WTC11 (cell line): ENCODE measurements around the gene FAM13C. TPM values are rescaled to one million over a fixed set of nuclear protein-coding genes. Genes with fewer than 3 reads are reported as not detected.

Source experiments
- ATAC-seq: fragments of 200-7000 bp; cut with Tn5 transposase; 2 replicates; pipeline ENCODE4 v1.10.0; 2021; ENCODE audit warnings: mild to moderate bottlenecking, moderate library complexity
- CTCF ChIA-PET: fragments of 300-600 bp; sonication (Branson Sonifier 250); formaldehyde crosslinking; loops from one replicate; lab custom pipeline; 2021; ENCODE audit warnings: antibody characterized with exemption; lab: Charles Lee
- POLR2A ChIA-PET: fragments of 350-600 bp; sonication (Branson Sonifier 250); formaldehyde crosslinking; loops from one replicate; lab custom pipeline; 2021; ENCODE audit warnings: antibody characterized with exemption; lab: Charles Lee
- DNase-seq: peaks from one replicate; pipeline ENCODE4 v3.0.0; 2021; ENCODE audit warnings: low spot score
- H3K27ac Mint-ChIP-seq: 2 replicates; pipeline ENCODE4 v1.8.0; 2021; ENCODE audit warnings: mixed read lengths
- H3K27me3 Mint-ChIP-seq: 2 replicates; pipeline ENCODE4 v1.8.0; 2021; ENCODE audit warnings: low read depth, mild to moderate bottlenecking, moderate library complexity, mixed read lengths
- H3K36me3 Mint-ChIP-seq: 2 replicates; pipeline ENCODE4 v1.8.0; 2021; ENCODE audit warnings: mixed read lengths
- H3K4me1 Mint-ChIP-seq: 2 replicates; pipeline ENCODE4 v1.8.0; 2022; ENCODE audit warnings: mixed read lengths
- H3K4me3 Mint-ChIP-seq: 2 replicates; pipeline ENCODE4 v1.8.0; 2021; ENCODE audit warnings: mild to moderate bottlenecking, moderate library complexity, mixed read lengths
- H3K9me3 Mint-ChIP-seq: 2 replicates; pipeline ENCODE4 v1.8.0; 2021; ENCODE audit warnings: mixed read lengths
- CREB1 ChIP-seq: sonication (generic); formaldehyde crosslinking; IDR thresholded peaks from 2 replicates; pipeline ENCODE4 v1.8.0; 2023; ENCODE audit warnings: mild to moderate bottlenecking, missing genetic modification reagents
- CREM ChIP-seq: sonication (generic); formaldehyde crosslinking; IDR thresholded peaks from 2 replicates; pipeline ENCODE4 v1.8.1; 2022; ENCODE audit warnings: mild to moderate bottlenecking, missing genetic modification reagents, moderate library complexity
- GABPB1 ChIP-seq: sonication (generic); formaldehyde crosslinking; IDR thresholded peaks from 2 replicates; pipeline ENCODE4 v1.8.1; 2023; ENCODE audit warnings: mild to moderate bottlenecking, missing genetic modification reagents
- IRF2 ChIP-seq: sonication (generic); formaldehyde crosslinking; IDR thresholded peaks from 2 replicates; pipeline ENCODE4 v1.8.0; 2022; ENCODE audit warnings: low read depth, missing genetic modification reagents, borderline replicate concordance
- KAT7 ChIP-seq: sonication (generic); formaldehyde crosslinking; IDR thresholded peaks from 2 replicates; pipeline ENCODE4 v1.8.1; 2023; ENCODE audit warnings: missing genetic modification reagents, mild to moderate bottlenecking, borderline replicate concordance
- MXD4 ChIP-seq: fragments of 250-450 bp; sonication (Bioruptor Pico); IDR thresholded peaks from 2 replicates; pipeline ENCODE4 v1.8.0; 2021; ENCODE audit warnings: mild to moderate bottlenecking, moderate library complexity, borderline replicate concordance
- OVOL2 ChIP-seq: fragments of 250-450 bp; sonication (Bioruptor Pico); IDR thresholded peaks from 2 replicates; pipeline ENCODE4 v1.9.0; 2021; ENCODE audit warnings: mild to moderate bottlenecking, borderline replicate concordance
- PRRX2 ChIP-seq: fragments of 250-450 bp; sonication (Bioruptor Pico); IDR thresholded peaks from 2 replicates; pipeline ENCODE4 v1.8.0; 2021; ENCODE audit warnings: mild to moderate bottlenecking
- TEAD1 ChIP-seq: sonication (generic); formaldehyde crosslinking; IDR thresholded peaks from 2 replicates; pipeline ENCODE4 v1.8.0; 2022; ENCODE audit warnings: mild to moderate bottlenecking, missing genetic modification reagents
- TEAD4 ChIP-seq: sonication (generic); formaldehyde crosslinking; IDR thresholded peaks from 2 replicates; pipeline ENCODE4 v1.8.0; 2022; ENCODE audit warnings: mild to moderate bottlenecking, missing genetic modification reagents
- ZBTB21 ChIP-seq: sonication (generic); formaldehyde crosslinking; IDR thresholded peaks from 2 replicates; pipeline ENCODE4 v1.8.1; 2023; ENCODE audit warnings: mild to moderate bottlenecking, missing genetic modification reagents, borderline replicate concordance
- ZNF121 ChIP-seq: sonication (generic); formaldehyde crosslinking; IDR thresholded peaks from 2 replicates; pipeline ENCODE4 v1.8.0; 2023; ENCODE audit warnings: missing genetic modification reagents
- ZNF396 ChIP-seq: fragments of 250-450 bp; sonication (Bioruptor Pico); IDR thresholded peaks from 2 replicates; pipeline ENCODE4 v1.8.0; 2021; ENCODE audit warnings: mild to moderate bottlenecking, moderate library complexity, borderline replicate concordance
- total RNA-seq: library from RNA; stranded (reverse); gene quantifications from 3 replicates; pipeline ENCODE4 v1.2.3, GENCODE V29; 2021
- TF ChIP-seq, protein P1 (sequence below): fragments of 250-450 bp; sonication (Bioruptor Pico); IDR thresholded peaks from 2 replicates; pipeline ENCODE4 v1.9.0; 2021; ENCODE audit warnings: mild to moderate bottlenecking
- TF ChIP-seq, protein P2 (sequence below): sonication (generic); formaldehyde crosslinking; IDR thresholded peaks from 2 replicates; pipeline ENCODE4 v1.8.1; 2023; ENCODE audit warnings: mild to moderate bottlenecking, missing genetic modification reagents, moderate library complexity
- TF ChIP-seq, protein P3 (sequence below): sonication (generic); formaldehyde crosslinking; IDR thresholded peaks from 2 replicates; pipeline ENCODE4 v1.8.0; 2022; ENCODE audit warnings: mild to moderate bottlenecking, missing genetic modification reagents
- TF ChIP-seq, protein P4 (sequence below): sonication (generic); formaldehyde crosslinking; IDR thresholded peaks from 2 replicates; pipeline ENCODE4 v1.8.1; 2023; ENCODE audit warnings: mild to moderate bottlenecking, missing genetic modification reagents
- TF ChIP-seq, protein P5 (sequence below): sonication (generic); formaldehyde crosslinking; IDR thresholded peaks from 2 replicates; pipeline ENCODE4 v1.8.1; 2023; ENCODE audit warnings: mild to moderate bottlenecking, missing genetic modification reagents
- TF ChIP-seq, protein P6 (sequence below): fragments of 250-450 bp; sonication (Bioruptor Pico); IDR thresholded peaks from 2 replicates; pipeline ENCODE4 v1.9.0; 2021; ENCODE audit warnings: mild to moderate bottlenecking
- TF ChIP-seq, protein P7 (sequence below): sonication (generic); formaldehyde crosslinking; IDR thresholded peaks from 2 replicates; pipeline ENCODE4 v1.8.1; 2022; ENCODE audit warnings: low read depth, mild to moderate bottlenecking, moderate library complexity, missing genetic modification reagents, borderline replicate concordance
- TF ChIP-seq, protein P8 (sequence below): sonication (generic); formaldehyde crosslinking; IDR thresholded peaks from 2 replicates; pipeline ENCODE4 v1.8.0; 2023; ENCODE audit warnings: missing genetic modification reagents, mild to moderate bottlenecking, borderline replicate concordance

The FAM13C gene
- total RNA-seq, 1 experiment from 2014 or later, result 1.5 TPM

DNA sequence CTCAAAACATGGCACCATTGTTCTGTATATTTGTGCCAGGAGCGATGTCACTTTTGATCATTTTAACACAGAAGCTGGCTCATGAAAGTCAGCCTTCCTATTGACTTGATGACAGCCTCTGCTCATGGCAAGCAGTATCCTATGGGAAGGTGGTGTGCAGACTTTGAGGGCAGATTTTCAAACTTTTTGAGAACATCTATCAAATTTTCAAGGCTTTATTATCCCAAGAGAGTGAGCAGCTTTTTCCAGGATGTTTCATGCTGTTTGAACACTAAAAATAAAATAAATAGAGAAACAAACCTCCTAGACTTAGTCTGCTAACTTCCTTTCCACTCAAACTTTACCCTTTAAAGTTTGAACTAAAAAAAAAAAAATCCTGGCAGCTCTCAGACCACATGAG, 20.3 kb downstream of the FAM13C start (continued):
- TF ChIP-seq, protein P1, sequence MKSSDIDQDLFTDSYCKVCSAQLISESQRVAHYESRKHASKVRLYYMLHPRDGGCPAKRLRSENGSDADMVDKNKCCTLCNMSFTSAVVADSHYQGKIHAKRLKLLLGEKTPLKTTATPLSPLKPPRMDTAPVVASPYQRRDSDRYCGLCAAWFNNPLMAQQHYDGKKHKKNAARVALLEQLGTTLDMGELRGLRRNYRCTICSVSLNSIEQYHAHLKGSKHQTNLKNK, result no peak

DNA sequence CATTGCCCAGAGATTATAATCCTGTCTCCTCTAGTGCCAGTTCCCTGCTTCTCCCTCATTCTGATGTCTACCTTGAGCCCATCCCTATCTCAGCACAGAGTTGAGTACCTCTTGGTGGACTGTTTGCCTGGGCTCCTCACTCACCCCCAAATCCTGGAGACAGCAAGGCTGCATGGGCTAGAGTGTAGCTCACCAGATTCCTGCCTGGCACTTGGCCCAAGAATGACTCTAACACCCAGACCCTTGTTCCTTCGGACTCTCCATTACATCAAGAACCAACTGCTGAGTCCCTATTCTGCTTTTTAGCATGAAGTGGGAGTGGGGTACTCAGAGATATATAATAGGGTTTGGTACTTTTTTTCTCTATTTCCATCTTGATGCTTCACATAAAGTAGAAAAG, 22.1 kb downstream of the FAM13C start:
- ChIA-PET POLR2A (no interaction called here), CTCF (no interaction called here)
- Mint-ChIP-seq H3K36me3 (peaks cover 7% of the 10 kb centered on the region; the same call in 1 of the 2 replicates), H3K4me3 (no peak overlapping the region), H3K27ac (no peak overlapping the region), H3K4me1 (peaks cover 7% of the 10 kb centered on the region; the same call in 1 of the 2 replicates), H3K27me3 (peaks cover 53% of the 10 kb centered on the region), H3K9me3 (peaks cover 14% of the 10 kb centered on the region)
- ATAC-seq (no peak), DNase-seq (no peak)
- no peak for TF ChIP-seq MXD4 (CRISPR knock-in tag)
- TF ChIP-seq ZNF121 (CRISPR knock-in tag), result no peak
- TF ChIP-seq IRF2 (CRISPR knock-in tag), result no peak
- no peak for TF ChIP-seq KAT7
- no peak for TF ChIP-seq OVOL2 (CRISPR knock-in tag)
- no peak for TF ChIP-seq TEAD1 (CRISPR knock-in tag)
- TF ChIP-seq, protein P2, sequence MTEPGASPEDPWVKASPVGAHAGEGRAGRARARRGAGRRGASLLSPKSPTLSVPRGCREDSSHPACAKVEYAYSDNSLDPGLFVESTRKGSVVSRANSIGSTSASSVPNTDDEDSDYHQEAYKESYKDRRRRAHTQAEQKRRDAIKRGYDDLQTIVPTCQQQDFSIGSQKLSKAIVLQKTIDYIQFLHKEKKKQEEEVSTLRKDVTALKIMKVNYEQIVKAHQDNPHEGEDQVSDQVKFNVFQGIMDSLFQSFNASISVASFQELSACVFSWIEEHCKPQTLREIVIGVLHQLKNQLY, result no peak
- TF ChIP-seq CREB1 (CRISPR knock-in tag), result no peak
- TF ChIP-seq, protein P3, sequence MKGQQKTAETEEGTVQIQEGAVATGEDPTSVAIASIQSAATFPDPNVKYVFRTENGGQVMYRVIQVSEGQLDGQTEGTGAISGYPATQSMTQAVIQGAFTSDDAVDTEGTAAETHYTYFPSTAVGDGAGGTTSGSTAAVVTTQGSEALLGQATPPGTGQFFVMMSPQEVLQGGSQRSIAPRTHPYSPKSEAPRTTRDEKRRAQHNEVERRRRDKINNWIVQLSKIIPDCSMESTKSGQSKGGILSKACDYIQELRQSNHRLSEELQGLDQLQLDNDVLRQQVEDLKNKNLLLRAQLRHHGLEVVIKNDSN (CRISPR knock-in tag), result no peak
- no peak for TF ChIP-seq TEAD4
- no peak for TF ChIP-seq PRRX2
- no peak for TF ChIP-seq ZBTB21 (CRISPR knock-in tag)
- TF ChIP-seq, protein P4, sequence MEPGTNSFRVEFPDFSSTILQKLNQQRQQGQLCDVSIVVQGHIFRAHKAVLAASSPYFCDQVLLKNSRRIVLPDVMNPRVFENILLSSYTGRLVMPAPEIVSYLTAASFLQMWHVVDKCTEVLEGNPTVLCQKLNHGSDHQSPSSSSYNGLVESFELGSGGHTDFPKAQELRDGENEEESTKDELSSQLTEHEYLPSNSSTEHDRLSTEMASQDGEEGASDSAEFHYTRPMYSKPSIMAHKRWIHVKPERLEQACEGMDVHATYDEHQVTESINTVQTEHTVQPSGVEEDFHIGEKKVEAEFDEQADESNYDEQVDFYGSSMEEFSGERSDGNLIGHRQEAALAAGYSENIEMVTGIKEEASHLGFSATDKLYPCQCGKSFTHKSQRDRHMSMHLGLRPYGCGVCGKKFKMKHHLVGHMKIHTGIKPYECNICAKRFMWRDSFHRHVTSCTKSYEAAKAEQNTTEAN (CRISPR knock-in tag), result no peak
- TF ChIP-seq, protein P5, sequence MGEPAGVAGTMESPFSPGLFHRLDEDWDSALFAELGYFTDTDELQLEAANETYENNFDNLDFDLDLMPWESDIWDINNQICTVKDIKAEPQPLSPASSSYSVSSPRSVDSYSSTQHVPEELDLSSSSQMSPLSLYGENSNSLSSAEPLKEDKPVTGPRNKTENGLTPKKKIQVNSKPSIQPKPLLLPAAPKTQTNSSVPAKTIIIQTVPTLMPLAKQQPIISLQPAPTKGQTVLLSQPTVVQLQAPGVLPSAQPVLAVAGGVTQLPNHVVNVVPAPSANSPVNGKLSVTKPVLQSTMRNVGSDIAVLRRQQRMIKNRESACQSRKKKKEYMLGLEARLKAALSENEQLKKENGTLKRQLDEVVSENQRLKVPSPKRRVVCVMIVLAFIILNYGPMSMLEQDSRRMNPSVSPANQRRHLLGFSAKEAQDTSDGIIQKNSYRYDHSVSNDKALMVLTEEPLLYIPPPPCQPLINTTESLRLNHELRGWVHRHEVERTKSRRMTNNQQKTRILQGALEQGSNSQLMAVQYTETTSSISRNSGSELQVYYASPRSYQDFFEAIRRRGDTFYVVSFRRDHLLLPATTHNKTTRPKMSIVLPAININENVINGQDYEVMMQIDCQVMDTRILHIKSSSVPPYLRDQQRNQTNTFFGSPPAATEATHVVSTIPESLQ, result no peak
- TF ChIP-seq, protein P6, sequence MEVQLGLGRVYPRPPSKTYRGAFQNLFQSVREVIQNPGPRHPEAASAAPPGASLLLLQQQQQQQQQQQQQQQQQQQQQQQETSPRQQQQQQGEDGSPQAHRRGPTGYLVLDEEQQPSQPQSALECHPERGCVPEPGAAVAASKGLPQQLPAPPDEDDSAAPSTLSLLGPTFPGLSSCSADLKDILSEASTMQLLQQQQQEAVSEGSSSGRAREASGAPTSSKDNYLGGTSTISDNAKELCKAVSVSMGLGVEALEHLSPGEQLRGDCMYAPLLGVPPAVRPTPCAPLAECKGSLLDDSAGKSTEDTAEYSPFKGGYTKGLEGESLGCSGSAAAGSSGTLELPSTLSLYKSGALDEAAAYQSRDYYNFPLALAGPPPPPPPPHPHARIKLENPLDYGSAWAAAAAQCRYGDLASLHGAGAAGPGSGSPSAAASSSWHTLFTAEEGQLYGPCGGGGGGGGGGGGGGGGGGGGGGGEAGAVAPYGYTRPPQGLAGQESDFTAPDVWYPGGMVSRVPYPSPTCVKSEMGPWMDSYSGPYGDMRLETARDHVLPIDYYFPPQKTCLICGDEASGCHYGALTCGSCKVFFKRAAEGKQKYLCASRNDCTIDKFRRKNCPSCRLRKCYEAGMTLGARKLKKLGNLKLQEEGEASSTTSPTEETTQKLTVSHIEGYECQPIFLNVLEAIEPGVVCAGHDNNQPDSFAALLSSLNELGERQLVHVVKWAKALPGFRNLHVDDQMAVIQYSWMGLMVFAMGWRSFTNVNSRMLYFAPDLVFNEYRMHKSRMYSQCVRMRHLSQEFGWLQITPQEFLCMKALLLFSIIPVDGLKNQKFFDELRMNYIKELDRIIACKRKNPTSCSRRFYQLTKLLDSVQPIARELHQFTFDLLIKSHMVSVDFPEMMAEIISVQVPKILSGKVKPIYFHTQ (CRISPR knock-in tag), result no peak

DNA sequence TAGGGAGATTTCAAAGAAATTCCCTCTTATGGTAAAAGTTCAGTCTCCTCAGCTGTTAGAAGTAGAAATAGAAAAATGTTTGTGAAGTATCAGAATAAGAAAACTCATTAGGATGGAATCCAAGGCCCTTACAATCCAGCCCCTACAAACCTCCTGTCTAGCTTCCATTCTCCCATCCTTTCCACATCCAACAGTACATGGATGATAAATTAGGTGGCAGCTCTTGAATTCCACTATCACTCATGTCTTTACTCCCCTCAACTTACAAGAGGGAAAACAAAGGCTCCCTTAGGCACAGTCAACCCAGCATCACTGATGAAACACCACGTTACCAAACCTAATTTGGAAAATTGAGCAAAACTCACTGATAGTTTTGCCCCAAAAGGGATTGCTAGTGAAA, 23.0 kb downstream of the FAM13C start:
- Mint-ChIP-seq H3K9me3 (peaks cover 14% of the 10 kb centered on the region), H3K27ac (no peak overlapping the region), H3K27me3 (peaks cover 61% of the 10 kb centered on the region), H3K4me1 (peaks cover 7% of the 10 kb centered on the region; the same call in 1 of the 2 replicates), H3K4me3 (no peak overlapping the region), H3K36me3 (peaks cover 7% of the 10 kb centered on the region; the same call in 1 of the 2 replicates)
- DNase-seq (no peak), ATAC-seq (no peak)
- POLR2A ChIA-PET, result no interaction called here
- CTCF ChIA-PET, result no interaction called here
- TF ChIP-seq GABPB1 (CRISPR knock-in tag) (no peak), OVOL2 (CRISPR knock-in tag) (no peak), CREM (no peak), TEAD4 (no peak), ZNF396 (CRISPR knock-in tag) (no peak)
- TF ChIP-seq, protein P7, sequence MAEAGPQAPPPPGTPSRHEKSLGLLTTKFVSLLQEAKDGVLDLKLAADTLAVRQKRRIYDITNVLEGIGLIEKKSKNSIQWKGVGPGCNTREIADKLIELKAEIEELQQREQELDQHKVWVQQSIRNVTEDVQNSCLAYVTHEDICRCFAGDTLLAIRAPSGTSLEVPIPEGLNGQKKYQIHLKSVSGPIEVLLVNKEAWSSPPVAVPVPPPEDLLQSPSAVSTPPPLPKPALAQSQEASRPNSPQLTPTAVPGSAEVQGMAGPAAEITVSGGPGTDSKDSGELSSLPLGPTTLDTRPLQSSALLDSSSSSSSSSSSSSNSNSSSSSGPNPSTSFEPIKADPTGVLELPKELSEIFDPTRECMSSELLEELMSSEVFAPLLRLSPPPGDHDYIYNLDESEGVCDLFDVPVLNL (CRISPR knock-in tag), result no peak
- TF ChIP-seq, protein P8, sequence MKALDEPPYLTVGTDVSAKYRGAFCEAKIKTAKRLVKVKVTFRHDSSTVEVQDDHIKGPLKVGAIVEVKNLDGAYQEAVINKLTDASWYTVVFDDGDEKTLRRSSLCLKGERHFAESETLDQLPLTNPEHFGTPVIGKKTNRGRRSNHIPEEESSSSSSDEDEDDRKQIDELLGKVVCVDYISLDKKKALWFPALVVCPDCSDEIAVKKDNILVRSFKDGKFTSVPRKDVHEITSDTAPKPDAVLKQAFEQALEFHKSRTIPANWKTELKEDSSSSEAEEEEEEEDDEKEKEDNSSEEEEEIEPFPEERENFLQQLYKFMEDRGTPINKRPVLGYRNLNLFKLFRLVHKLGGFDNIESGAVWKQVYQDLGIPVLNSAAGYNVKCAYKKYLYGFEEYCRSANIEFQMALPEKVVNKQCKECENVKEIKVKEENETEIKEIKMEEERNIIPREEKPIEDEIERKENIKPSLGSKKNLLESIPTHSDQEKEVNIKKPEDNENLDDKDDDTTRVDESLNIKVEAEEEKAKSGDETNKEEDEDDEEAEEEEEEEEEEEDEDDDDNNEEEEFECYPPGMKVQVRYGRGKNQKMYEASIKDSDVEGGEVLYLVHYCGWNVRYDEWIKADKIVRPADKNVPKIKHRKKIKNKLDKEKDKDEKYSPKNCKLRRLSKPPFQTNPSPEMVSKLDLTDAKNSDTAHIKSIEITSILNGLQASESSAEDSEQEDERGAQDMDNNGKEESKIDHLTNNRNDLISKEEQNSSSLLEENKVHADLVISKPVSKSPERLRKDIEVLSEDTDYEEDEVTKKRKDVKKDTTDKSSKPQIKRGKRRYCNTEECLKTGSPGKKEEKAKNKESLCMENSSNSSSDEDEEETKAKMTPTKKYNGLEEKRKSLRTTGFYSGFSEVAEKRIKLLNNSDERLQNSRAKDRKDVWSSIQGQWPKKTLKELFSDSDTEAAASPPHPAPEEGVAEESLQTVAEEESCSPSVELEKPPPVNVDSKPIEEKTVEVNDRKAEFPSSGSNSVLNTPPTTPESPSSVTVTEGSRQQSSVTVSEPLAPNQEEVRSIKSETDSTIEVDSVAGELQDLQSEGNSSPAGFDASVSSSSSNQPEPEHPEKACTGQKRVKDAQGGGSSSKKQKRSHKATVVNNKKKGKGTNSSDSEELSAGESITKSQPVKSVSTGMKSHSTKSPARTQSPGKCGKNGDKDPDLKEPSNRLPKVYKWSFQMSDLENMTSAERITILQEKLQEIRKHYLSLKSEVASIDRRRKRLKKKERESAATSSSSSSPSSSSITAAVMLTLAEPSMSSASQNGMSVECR, result no peak
